Uterus (tissue), 2 donors: Measurements from ENCODE around the gene ABCC3.

Experiments
- CTCF ChIP-seq, 4 experiments: fragments of 200-600 bp in 2 of 4; fragments of 450-650 bp in 2 of 4; sonication (generic) in 2 of 4; IDR thresholded peaks; one replicate each; pipeline ENCODE4 v1.5.1; 2016 to 2019; ENCODE audit warnings: antibody characterized with exemption in 4 of 4, mild to moderate bottlenecking in 2 of 4, moderate library complexity in 1 of 4
- POLR2A ChIP-seq, 2 donors: fragments of 450-650 bp; IDR thresholded peaks; one replicate each; pipeline ENCODE4 v1.6.1; 2016; ENCODE audit warnings: antibody characterized with exemption in 2 of 2, mild to moderate bottlenecking in 1 of 2, moderate library complexity in 1 of 2

- no peak for TF ChIP-seq POLR2A (IDR thresholded peaks at IDR 0.05)
- TF ChIP-seq CTCF (IDR thresholded peaks at IDR 0.05), result no peak
Measured at GRCh38 chr17:50682938-50683337, 48.3 kb downstream of the ABCC3 start.
